NK-92 (cell line): Measurements from ENCODE around the gene UGT3A2.

Source experiments
- DNase-seq: peaks from one replicate; lab custom pipeline; 2025; ENCODE audit not compliant: unreplicated experiment; lab: John Stamatoyannopoulos, UW

UGT3A2 gene

GRCh38 chr5:36009698-36010097 lies 57.0 kb downstream of the UGT3A2 start:
- DNase-seq: no peak

- DNase-seq: no peak
Measured at GRCh38 chr5:36007366-36007765, 59.3 kb downstream of the UGT3A2 start.

GRCh38 chr5:36006163-36006562 lies 60.5 kb downstream of the UGT3A2 start:
- no peak for DNase-seq

GRCh38 chr5:36001032-36001431 lies 65.7 kb downstream of the UGT3A2 start:
- DNase-seq: no peak

- DNase-seq: no peak
Measured at GRCh38 chr5:35999547-35999946, 67.1 kb downstream of the UGT3A2 start.

DNA sequence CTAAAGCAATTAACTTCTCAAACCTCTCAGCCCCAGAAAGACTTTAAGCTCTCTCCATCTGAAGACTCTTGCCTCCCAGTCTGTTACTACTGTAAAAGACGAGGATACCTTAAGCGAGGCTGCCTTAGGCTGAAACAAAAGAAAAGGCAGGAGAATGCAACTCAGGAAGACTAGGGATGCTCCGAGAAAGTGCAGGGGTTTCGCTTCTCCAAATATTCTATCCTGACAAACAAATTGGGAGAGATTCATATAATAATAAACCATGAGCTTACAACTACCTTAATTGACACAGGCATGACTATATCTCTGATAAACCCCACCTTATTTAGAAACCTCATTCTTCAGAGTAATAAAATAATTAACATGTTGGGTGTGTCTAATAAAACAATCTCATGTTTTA lies 70.6 kb downstream of the UGT3A2 start:
- no peak for DNase-seq

DNA sequence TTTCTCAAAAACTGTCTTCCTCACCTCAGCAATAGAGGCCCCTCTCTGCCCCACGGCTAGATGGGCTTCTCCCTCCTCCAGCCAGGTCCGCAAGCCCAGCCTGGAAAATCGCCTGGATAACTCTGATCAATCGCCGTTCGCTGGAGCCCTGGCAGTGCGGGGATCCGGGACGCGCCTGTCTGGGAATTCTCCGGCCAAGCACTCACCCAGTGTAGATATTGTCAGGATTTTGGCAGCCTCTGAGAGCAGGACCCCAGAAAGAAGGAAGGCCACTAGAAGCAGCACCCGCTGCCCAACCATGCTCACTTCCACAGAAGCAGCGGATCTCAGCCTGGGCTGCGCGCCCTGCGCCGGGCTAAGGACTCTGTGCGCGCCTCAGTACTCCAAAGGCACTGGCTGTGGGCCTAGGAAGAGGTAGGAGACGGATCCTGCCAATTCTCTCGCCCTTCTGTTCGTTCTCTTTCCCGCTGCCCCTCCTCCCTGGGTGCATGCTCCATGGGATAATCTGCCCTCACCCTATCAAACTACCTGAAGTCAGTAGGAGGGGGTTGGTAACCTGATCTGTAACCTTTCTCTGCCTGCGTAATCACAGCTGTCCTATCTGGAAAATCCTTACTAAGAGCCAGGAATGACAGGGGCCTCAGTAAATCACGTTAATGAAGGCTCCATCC lies 75.6 kb downstream of the UGT3A2 start, which contains the start of gene UGT3A1:
Gene UGT3A1, minus strand, starts transcription at position 450 of the 671 bp plus-strand sequence. Its CDS starts 150 bp downstream, at position 300.
- no peak for DNase-seq

GRCh38 chr5:35990520-35990919 lies 76.2 kb downstream of the UGT3A2 start:
- DNase-seq: no peak

GRCh38 chr5:35988529-35988928 lies 78.2 kb downstream of the UGT3A2 start:
- no peak for DNase-seq

DNA sequence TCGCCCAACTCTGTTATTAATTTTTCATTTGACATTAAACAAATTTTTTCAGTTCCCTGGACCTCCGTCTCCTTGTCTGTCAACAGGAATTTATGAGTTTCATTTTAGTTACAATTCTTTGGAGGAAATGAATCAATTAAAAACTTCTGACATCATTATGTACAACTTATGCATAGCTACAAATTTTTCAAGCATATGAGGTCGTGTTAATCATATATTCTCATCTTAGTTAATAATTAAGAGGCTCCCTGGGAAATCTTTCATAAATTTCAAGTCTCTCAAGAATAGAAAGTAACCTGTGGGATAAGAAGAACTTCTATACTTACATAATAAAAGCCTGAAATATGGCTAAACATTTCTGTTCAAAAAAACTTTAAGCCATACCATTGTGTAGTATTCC lies 78.9 kb downstream of the UGT3A2 start:
- no peak for DNase-seq
